Transverse colon (tissue), 4 donors: ENCODE measurements around the gene KRTAP17-1. TPM values are rescaled to one million over a fixed set of nuclear protein-coding genes. Genes with fewer than 3 reads are reported as not detected.
A peak's percentile ranks its signal among the peaks of the same experiment; 100 is the strongest.

ENCODE experiments used
- DNase-seq: peaks from one replicate; pipeline ENCODE4 v3.0.0-alpha.2; 2019
- H3K27ac ChIP-seq, 4 donors: fragments of 200-600 bp; sonication (generic); 2 replicates each; pipeline ENCODE4 v1.5.1; 2016 to 2018; ENCODE audit warnings: inconsistent platforms in 4 of 4
- H3K27me3 ChIP-seq: fragments of 200-600 bp; sonication (generic); 2 replicates; pipeline ENCODE4 v1.5.1; 2017; ENCODE audit warnings: inconsistent platforms
- H3K36me3 ChIP-seq, 4 donors: fragments of 200-600 bp; sonication (generic); 2 replicates each; pipeline ENCODE4 v1.5.1; 2017 to 2019; ENCODE audit warnings: inconsistent platforms in 4 of 4
- H3K4me1 ChIP-seq, 4 donors: fragments of 200-600 bp; sonication (generic); 2 replicates each; pipeline ENCODE4 v1.5.1; 2017 to 2020; ENCODE audit warnings: inconsistent platforms in 4 of 4
- H3K4me3 ChIP-seq, 4 donors: fragments of 200-600 bp; sonication (generic); 1 replicate in 1 of 4; 2 replicates in 3 of 4; pipeline versions ENCODE4 v1.5.1 to v1.6.1; 2017 to 2019; ENCODE audit warnings: inconsistent platforms in 4 of 4
- H3K9me3 ChIP-seq, 2 donors: fragments of 200-600 bp; sonication (generic); 2 replicates each; pipeline ENCODE4 v1.5.1; 2017 to 2019; ENCODE audit warnings: inconsistent platforms in 2 of 2
- EP300 ChIP-seq: sonication (generic); formaldehyde crosslinking; IDR thresholded peaks from one replicate; pipeline ENCODE4 v1.6.1; 2017; ENCODE audit warnings: antibody characterized with exemption, low read depth
- POLR2A ChIP-seq: fragments of 450-650 bp; IDR thresholded peaks from one replicate; pipeline ENCODE4 v1.6.1; 2016; ENCODE audit warnings: antibody characterized with exemption, mild to moderate bottlenecking, moderate library complexity
- POLR2AphosphoS5 ChIP-seq, 3 donors: sonication (generic); formaldehyde crosslinking; IDR thresholded peaks; one replicate each; pipeline ENCODE4 v1.6.1; 2016; ENCODE audit warnings: antibody characterized with exemption in 3 of 3
- WGBS, 2 donors: methylation state at CpG; one replicate each; pipeline ENCODE4 v1.1.5; 2018; ENCODE audit warnings: low coverage in 1 of 2; 5-methylcytosine and 5-hydroxymethylcytosine counted together
- in situ Hi-C, 4 donors: fragments of 200-750 bp; cut with MboI; loops; one replicate each; pipeline versions ENCODE4 v1.15.0 to v1.15.1; 2017; ENCODE audit warnings: low sequenced_read_pairs in 3 of 4, low pct_ligation_motif_present in 1 of 4, low pct_unique_long_range_greater_than_20kb in 1 of 4
- intact Hi-C: fragments of 100-400 bp; cut with DNase I; formaldehyde crosslinking; loops from one replicate; pipeline ENCODE4 v1.15.1; 2023; ENCODE audit warnings: low total_unique reads
- total RNA-seq, 4 donors: library from RNA; depleted of rRNA; stranded (reverse); fragments of >200 nt; gene quantifications; one replicate each; pipeline ENCODE4 v1.1.0, GENCODE V29; 2016
- TF ChIP-seq, protein P1 (sequence below), 5 experiments: fragments of 200-600 bp in 3 of 5; fragments of 450-650 bp in 2 of 5; sonication (generic) in 3 of 5; IDR thresholded peaks; 1 replicate in 2 of 5; 2 replicates in 3 of 5; pipeline ENCODE4 v1.5.1; 2016 to 2017; ENCODE audit warnings: antibody characterized with exemption in 5 of 5, inconsistent platforms in 3 of 5, mild to moderate bottlenecking in 2 of 5, moderate library complexity in 1 of 5

Gene KRTAP17-1
- total RNA-seq, 4 donors from 2014 or later, result not detected

- TF ChIP-seq POLR2AphosphoS5 (IDR thresholded peaks at IDR 0.05), result no peak
Measured at GRCh38 chr17:41326173-41327145, 10.9 kb upstream of the KRTAP17-1 start.

DNA sequence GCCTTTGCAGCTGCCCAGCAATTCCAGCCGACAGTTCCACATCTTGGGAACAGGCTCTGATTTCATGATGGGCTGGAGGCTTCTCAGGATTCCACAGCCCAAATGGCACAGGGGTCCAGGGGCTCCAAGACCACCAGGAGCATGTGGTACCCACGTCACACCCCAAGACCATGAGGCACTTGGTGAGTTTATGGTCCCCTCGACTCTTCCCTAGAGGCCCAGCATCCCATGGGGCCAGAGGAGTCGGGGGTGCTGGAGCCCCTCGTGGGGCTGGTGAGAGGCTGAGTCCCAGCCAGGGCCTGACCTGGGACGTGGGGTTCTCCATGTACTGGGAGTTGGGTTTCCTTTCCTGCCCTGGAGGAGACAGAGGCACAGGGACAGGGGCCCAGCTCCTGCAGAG, 10.1 kb upstream of the KRTAP17-1 start:
- TF ChIP-seq POLR2AphosphoS5 (IDR thresholded peaks at IDR 0.05) (no peak), POLR2A (no peak), EP300 (no peak)
- TF ChIP-seq, protein P1, sequence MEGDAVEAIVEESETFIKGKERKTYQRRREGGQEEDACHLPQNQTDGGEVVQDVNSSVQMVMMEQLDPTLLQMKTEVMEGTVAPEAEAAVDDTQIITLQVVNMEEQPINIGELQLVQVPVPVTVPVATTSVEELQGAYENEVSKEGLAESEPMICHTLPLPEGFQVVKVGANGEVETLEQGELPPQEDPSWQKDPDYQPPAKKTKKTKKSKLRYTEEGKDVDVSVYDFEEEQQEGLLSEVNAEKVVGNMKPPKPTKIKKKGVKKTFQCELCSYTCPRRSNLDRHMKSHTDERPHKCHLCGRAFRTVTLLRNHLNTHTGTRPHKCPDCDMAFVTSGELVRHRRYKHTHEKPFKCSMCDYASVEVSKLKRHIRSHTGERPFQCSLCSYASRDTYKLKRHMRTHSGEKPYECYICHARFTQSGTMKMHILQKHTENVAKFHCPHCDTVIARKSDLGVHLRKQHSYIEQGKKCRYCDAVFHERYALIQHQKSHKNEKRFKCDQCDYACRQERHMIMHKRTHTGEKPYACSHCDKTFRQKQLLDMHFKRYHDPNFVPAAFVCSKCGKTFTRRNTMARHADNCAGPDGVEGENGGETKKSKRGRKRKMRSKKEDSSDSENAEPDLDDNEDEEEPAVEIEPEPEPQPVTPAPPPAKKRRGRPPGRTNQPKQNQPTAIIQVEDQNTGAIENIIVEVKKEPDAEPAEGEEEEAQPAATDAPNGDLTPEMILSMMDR (IDR thresholded peaks at IDR 0.05), result no peak
- intact Hi-C loops, result no loop called here
- H3K36me3 ChIP-seq, result no peaks in the 10 kb centered on the region
- H3K27ac ChIP-seq, result no peak overlapping the region
- in situ Hi-C loops, result loop anchor here in 3 of 4 donors (10.0 to 25.0 kb wide), 2 partner anchors 411 to 513 kb away; partner anchors contain the start of gene KRT10 (in 1 of the 3)
- 80% methylated on average over 6 of the region's 6 CpGs; no CpG with 5 or more reads in 1 of the 2 donors for WGBS, 2 donors
- H3K9me3 ChIP-seq, result no peaks in the 10 kb centered on the region
- no peaks in the 10 kb centered on the region for H3K27me3 ChIP-seq
- H3K4me1 ChIP-seq, result no peaks in the 10 kb centered on the region
- no peak overlapping the region for H3K4me3 ChIP-seq
- DNase-seq, result no peak

More at GRCh38 chr17:41326173-41327145, 10.9 kb upstream of the KRTAP17-1 start:
- 80 to 86% methylated on average over 1 to 18 of the region's 18 CpGs for WGBS, 2 donors
- Histone ChIP-seq H3K9me3 (no peaks in the 10 kb centered on the region), H3K27me3 (no peaks in the 10 kb centered on the region), H3K4me1 (no peaks in the 10 kb centered on the region), H3K27ac (no peak overlapping the region), H3K36me3 (no peaks in the 10 kb centered on the region), H3K4me3 (no peak overlapping the region)
- intact Hi-C loops (no loop called here), in situ Hi-C loops (loop anchor here in 3 of 4 donors (10.0 to 25.0 kb wide), 2 partner anchors 412 to 514 kb away; partner anchors contain the start of gene KRT10 (in 1 of the 3))
- DNase-seq, result no peak

DNA sequence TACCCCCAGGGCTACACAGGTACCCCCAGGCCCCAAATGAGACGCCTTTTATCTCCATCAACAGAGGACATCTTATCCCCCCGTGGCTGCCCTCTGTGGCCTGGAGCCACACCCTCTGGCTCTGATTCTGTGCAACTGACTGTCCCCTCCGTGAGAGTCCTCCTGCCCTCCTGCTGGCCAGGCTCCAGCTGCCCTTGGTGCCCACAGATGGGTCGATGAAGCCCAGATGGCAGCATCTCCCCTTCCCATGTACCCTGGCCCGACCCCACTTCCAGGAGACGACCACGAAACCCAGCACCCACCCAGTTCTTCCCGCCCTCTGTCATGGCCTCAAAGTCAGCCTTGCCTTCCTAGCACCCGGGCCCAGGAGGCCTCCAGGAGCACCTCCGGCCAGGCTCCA, 9.6 kb upstream of the KRTAP17-1 start:
- DNase-seq, result no peak
- no peak overlapping the region for H3K27ac ChIP-seq
- 81% methylated on average over 10 of the region's 10 CpGs; no CpG with 5 or more reads in 1 of the 2 donors for WGBS, 2 donors
- in situ Hi-C loops (loop anchor here in 3 of 4 donors (10.0 to 25.0 kb wide), 2 partner anchors 410 to 513 kb away; partner anchors contain the start of gene KRT10 (in 1 of the 3)), intact Hi-C loops (no loop called here)
- no peaks in the 10 kb centered on the region for H3K36me3 ChIP-seq
- H3K27me3 ChIP-seq, result no peaks in the 10 kb centered on the region
- no peaks in the 10 kb centered on the region for H3K4me1 ChIP-seq
- TF ChIP-seq EP300 (no peak), POLR2A (no peak), POLR2AphosphoS5 (IDR thresholded peaks at IDR 0.05) (no peak)
- TF ChIP-seq, protein P1 (IDR thresholded peaks at IDR 0.05), result no peak
- H3K9me3 ChIP-seq, result peaks cover 0 to under 1% of the 10 kb centered on the region in 2 donors
- H3K4me3 ChIP-seq, result no peak overlapping the region

DNA sequence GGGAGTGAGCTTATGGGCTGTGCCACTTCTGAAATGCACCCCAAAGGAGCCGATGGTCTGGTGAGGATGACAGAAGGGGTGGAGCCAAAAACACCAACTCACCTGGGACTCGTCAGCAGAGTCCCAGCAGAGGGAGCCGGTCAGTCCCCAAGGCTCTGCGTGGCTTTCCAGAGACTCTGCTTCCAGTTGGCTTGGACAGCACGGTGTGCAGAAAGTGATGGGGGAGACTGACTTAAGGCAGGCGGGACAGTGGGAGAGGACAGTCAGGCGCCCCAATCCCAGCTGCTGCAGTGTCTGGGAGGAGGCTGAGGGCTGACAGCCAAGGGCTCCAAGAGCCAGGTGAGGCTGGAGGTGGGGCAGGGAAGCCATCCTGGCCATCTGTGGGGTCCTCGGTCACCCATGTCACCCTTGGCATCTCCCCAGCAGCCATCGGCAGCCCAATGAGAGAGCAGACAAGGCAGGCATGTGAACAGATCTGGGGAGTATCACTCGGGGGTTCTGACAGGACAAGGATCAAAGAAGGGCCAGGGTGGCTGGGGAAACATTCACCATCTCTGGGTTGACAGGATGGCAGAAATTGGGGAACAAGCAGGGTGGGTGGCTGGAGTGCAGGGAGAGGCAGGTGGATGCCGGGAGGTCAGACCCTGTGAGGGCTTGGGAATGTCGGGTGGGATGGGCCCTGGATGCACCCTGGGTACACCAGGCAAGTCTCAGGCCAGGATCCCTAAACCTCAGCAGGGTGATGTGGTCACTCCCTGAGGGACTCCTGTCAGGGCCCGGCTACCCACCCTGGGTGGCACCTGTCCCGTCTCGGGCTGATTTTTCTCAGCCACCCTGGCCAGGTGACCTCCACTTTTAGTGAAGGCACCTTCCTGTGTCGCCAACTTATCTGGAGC, 8.9 kb upstream of the KRTAP17-1 start:
- no peak overlapping the region for H3K27ac ChIP-seq
- 61 to 70% methylated on average over 2 to 16 of the region's 16 CpGs for WGBS, 2 donors
- DNase-seq, result peak; percentile 27
- in situ Hi-C loops (loop anchor here in 3 of 4 donors (10.0 to 25.0 kb wide), 2 partner anchors 410 to 512 kb away; partner anchors contain the start of gene KRT10 (in 1 of the 3)), intact Hi-C loops (no loop called here)
- H3K36me3 ChIP-seq, result no peaks in the 10 kb centered on the region
- peaks cover 4 to 7% of the 10 kb centered on the region in 2 donors for H3K9me3 ChIP-seq
- H3K4me1 ChIP-seq, result no peaks in the 10 kb centered on the region
- H3K4me3 ChIP-seq, result no peak overlapping the region
- no peaks in the 10 kb centered on the region for H3K27me3 ChIP-seq
- TF ChIP-seq POLR2AphosphoS5 (IDR thresholded peaks at IDR 0.05) (no peak), POLR2A (no peak), EP300 (no peak)
- TF ChIP-seq, protein P1 (IDR thresholded peaks at IDR 0.05), result peak in 2 of 5 experiments; percentile 18 to 24
